HTR-8/SVneo (cell line): ENCODE measurements around the gene GAS2L1.

Experiments used
- DNase-seq: peaks from one replicate; pipeline ENCODE4 v3.0.0; 2011; ENCODE audit warnings: low spot score, mixed read lengths; ENCODE audit not compliant: insufficient read length
- FAIRE-seq: peaks from 2 replicates; lab custom pipeline; 2011; peaks lifted over from hg19 to GRCh38; lab: Jason Lieb, UNC

GAS2L1 gene

DNA sequence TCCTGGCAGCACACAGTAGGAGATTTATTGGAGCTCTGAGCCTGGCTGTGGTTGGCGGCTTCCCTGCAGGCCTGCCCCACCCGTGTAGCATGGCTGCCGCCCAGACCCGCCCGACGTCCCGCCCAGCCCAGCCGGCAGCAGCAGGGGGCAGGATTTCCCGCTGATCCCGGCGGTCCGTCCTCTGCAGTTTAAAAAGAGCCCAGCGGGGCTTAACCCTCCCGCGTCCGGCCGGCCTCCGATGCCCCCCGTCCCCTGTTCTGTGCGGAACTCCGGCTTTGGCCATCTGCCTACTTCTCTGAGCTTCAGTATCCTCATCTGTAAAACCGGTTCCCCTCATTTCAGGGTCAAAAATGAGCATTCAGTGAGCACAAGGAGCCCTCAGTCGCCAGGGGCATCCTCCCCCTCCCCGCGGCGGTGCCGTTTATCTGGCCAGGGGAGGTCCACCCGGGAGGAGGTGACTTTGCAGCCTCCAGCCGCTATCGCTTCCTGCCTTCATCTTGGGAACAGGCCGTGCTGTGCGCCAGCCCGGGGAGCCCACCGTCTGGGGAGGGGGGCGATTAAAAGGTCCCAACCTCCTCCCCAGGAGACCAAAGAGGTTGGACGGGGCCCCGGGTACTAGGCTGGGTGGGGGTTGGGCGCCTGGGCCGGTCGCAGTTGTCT is at the start of gene GAS2L1:
Gene GAS2L1 (plus strand): TSS at position 476 of the 660 bp plus-strand sequence. CDS start 1,456 bp downstream, outside the sequence.
- FAIRE-seq: no peak
- DNase-seq: peak; percentile 81

DNA sequence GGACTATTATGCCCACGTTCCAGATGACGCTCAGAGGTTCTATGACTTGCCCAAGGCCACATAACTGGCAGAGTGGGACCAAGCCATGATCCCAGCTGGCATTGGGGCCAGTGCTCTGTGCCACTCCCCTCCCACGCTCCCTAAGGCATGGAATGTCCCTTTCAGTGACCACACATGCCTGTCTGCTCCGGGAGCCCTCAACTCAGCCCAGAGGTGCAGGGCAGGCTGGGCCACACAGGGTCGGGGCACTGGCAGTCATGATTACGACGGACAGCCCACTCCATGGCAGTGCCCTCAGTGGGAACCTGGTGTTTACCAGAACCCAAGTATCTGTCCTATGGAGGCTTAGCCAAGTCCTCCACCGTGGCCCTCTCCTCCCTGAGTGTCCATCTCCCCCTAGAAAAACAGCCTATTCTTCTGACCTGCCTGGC is 48.7 kb upstream of the GAS2L1 start:
- FAIRE-seq: no peak

DNA sequence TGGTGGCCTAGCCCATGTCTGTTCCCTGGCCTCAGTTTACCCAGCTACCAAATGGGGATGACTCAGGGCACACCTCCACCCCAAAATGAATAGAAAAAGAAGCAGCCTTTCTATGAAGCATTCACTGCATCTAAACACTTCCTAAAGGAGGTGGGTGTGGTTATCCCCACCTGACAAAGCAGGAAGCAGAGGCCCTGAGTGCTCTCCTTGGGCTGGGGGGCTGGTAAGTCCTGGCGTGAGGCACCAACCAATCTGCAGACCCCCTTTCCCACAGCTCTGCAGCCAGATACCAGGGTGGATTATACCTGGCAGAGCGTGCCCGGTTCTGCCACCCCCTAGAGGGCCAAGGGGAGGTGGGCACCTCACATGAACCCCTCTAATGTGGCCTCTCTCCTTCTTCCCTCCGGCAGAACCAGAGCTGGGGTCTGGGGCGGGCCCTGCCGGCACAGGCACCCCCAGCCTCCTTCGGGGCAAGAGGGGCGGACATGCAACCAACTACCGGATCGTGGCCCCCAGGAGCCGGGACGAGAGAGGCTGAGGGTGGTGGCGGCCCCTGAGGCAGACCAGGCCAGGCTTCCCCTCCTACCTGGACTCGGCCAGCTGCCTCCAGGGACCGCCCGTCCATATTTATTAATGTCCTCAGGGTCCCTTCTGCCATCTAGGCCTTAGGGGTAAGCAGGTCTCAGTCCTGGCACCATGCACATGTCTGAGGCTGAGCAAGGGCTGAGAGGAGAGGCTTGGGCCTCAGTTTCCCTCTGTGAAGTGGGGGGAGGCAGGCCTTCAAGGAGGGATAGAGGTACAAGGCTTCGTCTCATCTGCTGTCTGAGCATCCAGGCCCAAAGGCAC is 47.8 kb upstream of the GAS2L1 start:
- DNase-seq (no peak), FAIRE-seq (no peak)

More for the DNA sequence above, 48.7 kb upstream of the GAS2L1 start:
- DNase-seq: no peak

DNA sequence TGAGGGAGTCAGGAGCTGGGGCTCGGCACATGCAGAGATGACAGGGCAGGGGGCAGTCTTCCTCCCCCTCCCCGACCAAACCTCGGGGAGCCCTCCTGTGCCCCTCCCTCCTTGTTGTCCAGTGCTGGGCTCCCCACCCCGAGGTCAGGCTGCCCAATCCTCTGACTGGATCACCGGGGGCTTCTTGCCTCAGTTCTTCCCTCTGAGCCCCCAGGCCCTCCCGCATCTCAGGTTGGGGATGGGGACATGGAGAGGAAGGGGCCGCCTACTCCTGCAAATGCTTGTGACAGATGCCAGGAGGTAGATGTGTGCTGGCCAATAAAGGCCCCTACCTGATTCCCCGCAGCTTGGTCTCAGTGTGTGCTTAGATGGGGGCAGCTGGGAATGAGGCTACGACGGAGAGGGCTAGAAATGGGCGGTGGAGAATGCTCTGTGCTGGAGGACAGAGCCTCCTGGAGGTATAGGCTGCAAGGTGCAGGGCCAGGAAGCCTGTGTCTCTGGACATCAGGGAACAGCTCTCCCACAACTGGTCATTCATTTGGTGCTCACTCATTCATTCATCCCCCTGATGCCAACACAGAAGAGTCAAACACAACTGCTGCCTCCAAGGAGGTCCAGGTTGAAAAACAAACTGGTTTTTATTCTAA is 47.1 kb upstream of the GAS2L1 start:
- DNase-seq: no peak
- FAIRE-seq: no peak

DNA sequence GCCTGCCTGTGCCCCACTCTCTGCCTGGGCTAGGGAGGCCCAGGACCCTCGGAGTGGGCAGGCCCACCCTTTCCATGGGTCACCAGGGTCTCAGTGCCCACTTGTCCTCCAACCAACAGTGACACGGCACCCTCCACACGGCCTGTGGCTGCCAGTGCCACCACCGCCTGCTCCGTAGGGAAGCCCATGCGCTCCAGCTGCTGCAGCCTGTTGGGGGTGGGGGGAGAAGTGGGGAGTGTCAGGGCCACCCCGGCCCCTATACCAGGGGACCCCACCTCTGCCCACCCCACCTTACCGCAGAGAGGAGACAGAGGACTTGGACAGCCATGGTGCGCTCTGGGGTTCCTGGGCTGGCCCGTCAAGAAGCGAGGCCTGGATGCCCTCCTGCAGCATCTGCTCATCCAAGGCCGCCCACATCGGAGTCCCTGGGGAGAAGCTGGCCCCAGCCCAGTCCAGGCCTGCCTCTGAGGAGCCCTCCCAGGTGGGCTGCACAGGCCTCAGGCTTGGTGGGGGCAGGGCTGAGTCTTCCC is 46.4 kb upstream of the GAS2L1 start:
- FAIRE-seq (no peak), DNase-seq (no peak)

DNA sequence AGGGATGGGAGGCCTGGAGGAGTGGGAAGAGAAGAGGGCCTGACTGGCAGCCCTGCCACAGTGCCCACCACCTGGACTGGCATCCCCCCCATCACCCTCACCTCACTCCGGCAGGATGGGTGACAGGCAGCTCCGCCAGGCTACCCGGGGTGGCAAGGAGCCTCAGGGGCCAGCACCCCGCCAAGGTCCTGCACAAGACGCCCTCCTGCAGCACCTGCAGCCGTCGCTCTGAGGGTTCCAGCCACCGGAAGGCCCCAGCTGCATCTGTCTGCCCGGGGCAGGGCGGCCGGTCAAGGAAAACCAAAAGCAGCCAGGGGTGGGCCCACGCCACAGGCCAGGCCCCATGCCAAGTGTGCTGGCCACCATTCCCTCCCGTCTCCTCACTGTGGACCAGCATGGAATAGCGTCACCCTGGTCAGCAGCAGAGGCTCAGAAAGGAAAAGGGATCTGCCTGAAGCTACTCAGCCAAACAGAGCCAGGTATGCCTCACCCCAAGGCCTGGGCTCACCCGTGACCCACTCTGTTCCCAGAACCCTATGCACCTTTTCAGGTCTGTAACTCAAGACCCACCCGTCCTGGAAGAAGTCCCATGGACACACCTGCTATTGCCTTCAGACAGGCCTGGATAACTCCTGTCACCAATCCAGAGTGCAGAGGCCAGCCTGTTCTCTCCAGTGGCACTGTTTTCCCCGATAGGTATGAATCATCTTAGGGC is 45.7 kb upstream of the GAS2L1 start:
- DNase-seq: no peak
- FAIRE-seq: no peak

DNA sequence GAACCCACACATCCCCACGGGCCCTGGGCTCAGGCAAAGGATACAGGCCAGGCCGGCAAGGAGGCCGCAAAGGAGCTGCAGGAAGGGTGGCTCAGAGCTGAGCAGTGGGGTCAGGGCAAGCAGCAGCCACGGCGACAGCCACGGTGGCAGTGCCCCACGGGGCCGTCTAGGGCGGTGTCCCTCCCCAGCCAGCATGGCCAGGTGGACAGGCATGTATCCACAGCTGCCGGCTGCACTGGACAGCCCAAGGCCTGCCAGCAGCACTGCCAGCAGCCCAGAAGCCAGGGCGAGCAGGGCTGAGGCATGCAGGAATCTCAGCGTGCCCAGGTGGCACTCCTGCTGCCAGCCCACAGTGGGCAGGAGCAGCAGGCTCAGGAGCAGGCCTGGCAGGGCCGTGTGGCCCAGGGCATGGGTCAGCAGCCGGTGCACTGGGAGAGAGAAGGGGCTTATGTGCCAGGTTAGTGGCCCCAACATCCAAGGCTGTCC is 42.6 kb upstream of the GAS2L1 start:
- no peak for FAIRE-seq
- no peak for DNase-seq

DNA sequence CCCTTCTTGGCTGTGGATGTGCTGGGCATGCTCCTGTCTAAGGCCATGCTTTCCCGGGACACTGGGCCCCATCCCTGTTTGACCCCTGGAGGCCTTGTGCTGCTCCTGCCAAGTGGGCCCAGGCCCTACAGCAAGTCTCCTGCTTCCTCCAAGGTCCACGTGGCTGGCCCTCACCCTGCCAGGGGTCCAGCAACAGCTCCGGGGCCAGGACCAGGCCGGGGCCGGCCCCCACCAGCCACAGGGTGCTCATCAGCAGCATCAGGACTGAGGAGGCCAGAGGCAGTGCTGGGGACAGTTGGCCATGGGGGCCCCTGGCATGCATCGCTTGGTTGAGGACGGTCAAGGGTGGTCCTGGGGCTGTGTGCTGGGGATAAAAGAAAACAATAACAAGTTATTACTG is 41.1 kb upstream of the GAS2L1 start:
- no peak for DNase-seq
- FAIRE-seq: no peak

DNA sequence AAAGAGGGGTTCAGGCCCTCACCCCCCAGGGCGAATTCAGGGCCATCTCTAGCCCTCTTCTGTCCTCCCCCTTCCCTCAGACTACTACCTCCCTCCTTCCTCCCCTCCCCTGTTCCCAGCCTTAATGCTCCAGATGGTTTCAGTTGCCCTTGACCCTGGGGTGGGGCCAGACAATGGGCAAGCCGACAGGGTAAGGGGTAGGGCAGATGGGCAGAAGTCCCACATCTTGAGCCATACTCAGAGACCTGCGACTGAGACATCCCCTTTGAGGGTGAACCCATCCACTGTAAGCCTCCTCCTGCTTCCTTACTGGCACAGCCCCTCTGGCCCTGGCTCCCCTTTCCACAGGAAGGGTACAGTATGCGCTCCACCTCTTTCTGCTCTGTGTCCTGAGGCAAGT is 40.5 kb upstream of the GAS2L1 start:
- FAIRE-seq (no peak), DNase-seq (no peak)

DNA sequence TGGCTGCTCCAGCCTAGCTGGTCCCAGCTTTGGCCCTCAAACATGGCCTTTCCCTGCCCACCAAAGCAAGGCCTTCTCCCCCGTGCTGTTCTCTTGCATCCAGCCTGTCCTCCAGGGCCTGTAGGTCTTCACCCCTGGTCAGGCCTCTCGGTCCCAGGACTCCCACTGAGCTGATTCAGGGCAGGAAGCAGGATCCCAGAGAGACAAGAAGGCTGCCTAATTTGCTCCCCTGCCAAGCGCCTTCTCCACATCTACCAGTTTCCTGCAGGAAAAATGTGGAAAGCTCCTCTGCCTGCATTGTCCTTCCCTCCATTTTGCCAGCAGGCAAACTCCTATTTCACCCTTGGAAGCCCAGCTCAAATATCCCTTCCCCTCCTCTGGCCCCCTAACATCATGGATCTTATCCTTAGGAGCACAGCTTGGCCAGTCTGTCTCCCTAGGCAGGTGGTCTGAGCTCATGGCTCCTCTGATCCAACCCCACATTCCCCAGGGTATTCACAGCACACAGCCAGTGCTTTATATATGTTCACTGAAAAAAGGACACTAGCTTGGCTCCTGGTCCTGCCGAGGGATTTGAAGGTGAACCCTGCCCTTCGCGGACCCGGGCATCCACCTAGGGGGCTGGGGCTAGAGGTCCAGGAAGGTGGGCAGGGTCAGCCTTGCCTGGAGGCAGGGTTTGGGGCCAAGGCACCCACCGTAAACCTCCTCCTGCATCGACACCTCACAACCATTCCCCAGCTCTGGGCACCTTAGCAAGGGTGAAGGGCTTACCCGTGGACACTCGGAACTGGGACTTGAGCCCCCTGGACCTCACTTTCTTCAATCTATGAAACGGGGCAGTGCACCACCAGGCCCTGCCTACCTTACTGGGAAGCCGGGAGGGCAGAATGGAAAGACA is 39.6 kb upstream of the GAS2L1 start:
- FAIRE-seq: no peak

DNA sequence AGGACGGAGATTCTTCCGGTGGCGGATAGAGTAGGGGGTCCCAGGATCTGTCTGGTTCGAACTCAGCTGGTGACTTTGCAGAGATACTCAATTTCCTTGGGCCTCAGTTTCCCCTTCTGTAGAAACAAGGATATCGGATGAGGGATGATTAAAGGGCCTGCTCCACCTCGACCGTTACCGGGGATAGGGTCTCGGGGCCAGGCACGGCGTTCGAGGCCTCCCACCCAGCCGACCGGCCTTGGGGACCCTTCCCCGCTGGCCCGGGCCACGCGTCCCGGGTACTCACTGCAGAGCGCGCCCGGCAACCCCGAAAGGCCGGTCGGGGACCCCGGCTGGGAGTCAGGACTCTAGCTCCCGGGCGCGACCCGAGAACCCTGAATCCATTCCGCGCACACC is 39.0 kb upstream of the GAS2L1 start:
- no peak for DNase-seq

More for the DNA sequence above, 39.6 kb upstream of the GAS2L1 start:
- no peak for DNase-seq

DNA sequence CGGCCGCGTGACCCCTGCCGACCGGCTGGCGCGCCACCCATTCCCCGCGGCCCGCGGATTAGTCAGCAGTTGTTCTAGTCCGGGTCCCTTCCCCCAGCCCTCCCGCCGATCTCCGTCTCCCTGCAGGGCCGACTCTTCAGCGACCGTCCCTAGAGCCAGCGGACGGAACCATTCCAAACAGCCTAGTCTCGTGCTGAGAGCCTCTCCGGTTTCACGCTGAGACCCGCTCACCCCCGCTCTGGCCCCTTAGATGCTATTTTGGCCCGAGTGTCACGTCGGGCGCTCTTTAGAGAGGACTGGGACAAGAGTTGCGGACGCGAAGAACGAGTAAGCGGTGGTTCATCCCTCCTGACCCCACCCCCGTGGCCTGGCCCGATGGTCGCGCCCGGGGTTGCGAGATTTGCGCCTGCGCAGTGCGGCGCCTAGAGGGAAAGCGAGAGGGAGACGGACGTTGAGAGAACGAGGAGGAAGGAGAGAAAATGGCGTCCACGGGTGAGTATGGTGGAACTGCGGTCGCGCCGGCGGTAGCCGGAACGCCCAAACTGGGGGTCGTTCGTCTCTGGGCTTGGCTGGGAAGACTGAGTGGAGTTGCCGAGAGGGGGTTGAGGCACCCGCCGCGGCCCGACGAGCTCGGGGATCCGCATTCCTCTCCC is 38.5 kb upstream of the GAS2L1 start, which contains the start of the genes EWSR1 and RHBDD3:
Gene EWSR1 (plus strand): TSS at position 411 of the 653 bp plus-strand sequence. CDS start 69 bp downstream, at position 480.
Gene RHBDD3 (minus strand): TSS at position 124 of the 653 bp plus-strand sequence. CDS start 2,355 bp downstream, outside the sequence.
- peak; percentile 80 for DNase-seq
- peak; percentile 49 for FAIRE-seq

More for the DNA sequence above, 39.0 kb upstream of the GAS2L1 start:
- FAIRE-seq: no peak

DNA sequence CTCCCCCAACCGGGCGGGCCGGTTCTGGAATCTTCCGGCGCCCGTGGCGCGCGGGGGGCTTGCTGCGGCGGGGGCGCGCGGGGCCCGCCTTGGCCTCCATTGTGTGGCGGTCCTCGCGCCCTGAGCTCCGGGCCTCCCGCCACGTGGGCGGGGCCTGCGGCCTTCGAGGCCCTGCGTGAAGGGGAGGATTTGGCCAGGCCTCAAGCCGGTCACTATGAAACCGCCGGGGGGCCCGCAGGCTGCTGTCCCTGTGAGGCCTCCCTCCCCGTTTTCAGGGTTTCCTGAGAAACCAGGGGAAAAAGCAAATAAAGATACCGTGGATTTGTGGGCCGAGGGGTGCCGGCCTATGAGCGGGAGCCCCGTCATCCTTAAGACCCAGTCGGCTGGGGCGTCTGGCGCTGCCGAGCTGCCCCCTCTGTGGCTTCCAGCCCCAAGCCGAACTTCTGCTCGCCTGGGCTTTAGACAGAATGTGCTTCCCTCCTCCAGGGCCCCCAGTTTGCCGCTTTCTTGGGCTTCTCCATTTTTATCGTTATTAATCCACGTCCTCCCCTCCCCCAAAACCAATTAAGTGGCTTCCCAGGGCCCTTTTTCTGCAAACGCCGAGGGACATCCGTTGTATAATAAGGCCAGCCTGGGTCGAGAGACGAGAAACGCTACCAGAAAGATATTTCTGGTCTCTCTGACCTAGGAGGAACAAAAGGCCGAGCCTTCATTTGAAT is 37.8 kb upstream of the GAS2L1 start:
- FAIRE-seq: no peak
- no peak for DNase-seq

DNA sequence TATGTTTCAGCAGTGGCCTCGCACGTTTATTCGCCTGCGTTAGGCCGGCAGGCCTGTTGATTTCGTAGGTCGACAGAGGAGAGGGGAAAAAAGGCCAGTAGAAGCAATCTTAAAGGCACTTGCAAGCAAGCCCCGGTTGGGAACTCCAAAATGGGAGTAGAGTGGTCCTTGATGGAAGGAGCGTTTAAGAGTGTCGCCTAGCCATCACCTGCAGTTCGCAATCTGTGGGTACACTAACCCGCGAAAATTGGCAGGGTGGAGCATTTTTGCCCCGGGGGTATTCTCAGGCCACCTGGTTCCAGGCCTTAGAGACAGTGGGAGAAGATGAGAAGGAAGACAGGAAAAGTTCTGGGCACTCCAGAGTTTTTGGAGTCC is 37.2 kb upstream of the GAS2L1 start:
- no peak for DNase-seq
- no peak for FAIRE-seq

DNA sequence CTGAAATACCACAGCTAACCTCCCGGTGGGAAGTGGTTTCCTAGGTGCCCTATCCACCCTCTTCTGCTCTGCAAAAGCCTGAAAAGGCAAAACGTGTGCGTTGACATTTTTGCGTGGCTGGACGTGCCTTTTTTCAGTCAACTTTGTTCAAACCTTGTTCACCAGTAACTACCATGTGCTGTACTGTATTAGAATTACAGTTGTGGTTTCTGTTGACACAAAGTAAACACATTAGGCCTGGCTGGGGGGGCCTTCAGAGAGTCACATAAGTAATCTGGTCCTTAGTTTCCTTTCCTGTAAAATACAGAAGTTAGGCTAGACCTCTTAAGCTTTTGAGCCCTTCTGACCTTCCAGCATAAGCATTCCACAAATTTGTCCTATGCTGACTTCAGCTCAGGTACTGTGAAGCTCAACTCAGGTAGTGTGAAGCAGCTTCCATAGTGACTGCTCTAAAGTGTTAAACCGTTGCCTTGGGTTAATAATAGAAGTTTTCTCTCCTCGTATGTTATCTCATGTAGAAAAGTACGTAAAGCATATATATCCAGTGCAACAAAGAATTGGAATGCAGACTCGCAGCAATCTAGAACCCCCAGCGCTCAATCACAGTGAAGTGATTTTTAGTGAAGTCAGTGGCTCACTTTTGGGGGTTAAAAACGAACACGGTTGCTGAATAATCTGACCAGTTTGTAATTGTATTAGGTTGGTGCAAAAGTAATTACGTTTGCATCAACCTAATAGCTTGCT is 36.5 kb upstream of the GAS2L1 start:
- no peak for FAIRE-seq
- DNase-seq: no peak

DNA sequence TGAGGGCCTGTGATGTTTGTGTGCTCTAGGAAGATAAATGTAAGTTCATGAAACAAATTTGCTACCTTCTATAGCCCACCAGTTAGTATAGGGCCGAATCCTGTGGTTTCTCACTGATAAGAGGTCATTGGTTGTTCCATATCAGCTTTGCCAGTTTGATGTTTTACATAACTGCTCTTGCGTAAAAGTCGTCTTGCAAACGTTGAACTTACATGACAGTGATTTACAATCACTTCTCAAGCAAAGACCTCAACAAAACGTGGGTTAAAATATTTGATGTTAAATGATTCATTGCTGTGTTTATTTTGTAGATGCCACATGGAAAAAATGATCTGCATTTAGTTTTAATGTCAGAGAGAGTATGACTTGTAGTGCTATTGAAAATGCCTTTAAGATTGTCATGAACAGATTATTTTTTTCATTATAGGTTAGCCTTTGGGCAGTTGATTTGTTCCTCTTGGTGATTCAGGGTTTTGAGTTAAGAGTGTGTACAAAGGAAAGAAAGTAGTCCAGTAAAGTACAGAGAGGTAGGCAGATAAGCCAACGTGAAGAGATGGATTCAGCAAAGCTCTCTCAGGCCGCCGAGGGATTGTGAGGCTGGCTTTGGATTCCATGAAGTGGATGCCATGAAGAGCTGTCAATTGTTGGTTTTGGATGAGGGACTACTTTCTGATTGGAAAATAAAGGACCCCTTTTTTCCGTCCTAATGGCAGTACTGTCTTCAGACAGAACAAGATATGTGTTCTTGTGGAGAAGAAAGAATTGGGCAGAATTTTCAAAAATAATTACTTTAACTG is 35.8 kb upstream of the GAS2L1 start:
- DNase-seq: no peak
- FAIRE-seq: no peak
